ENCODE data around the gene CHRDL2.
A peak's percentile ranks its signal among the peaks of the same experiment; 100 is the strongest.

CHRDL2 gene

GRCh38 chr11:74748211-74749126 is 17.2 kb upstream of the CHRDL2 start, which contains the start of gene RNF169:
Gene RNF169, plus strand, starts transcription at chr11:74748849. Its CDS starts 32 bp downstream, at chr11:74748881.
- DNase-seq (ENCODE audit: low spot score), result peak; percentile 98

DNA sequence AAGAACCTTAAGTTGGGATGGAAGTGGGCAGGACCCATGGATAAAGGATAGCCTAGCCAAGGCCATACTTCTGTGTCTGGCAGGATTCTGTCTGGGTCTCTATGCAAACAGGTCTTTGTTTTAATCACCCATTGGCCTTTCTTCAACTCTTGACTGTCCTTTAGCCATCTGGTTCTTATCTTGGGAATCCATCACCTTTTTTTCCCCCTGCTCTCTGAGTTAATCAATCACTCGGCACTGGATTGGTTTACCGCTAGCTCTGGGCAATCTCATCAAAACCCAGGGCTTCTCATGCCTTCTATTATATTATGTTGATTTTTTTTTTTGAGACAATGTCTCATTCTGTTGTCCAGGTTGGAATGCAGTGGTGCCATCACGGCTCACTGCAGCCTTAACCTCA is 15.6 kb upstream of the CHRDL2 start:
- no peak for DNase-seq (ENCODE audit: low spot score)

DNA sequence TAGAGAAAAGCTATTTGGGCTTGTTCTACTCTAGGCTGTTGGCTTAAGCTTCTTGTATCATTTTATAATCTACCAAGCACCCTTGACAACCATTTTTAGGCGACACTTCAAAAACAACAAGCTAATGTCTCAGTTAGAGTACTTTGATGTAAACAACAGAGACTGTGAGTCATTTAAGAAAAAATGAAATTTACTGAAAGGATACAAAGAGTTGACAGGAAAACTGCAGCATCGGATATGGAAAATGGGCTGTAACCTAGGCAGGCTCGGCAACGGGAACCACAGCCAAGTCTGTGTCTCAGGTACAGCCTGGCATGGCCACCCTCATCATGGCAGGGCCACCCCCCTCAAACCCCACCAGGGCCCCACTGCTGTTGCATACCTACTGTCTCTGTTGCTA is 13.1 kb upstream of the CHRDL2 start:
- no peak for DNase-seq (ENCODE audit: low spot score)

GRCh38 chr11:74743640-74744039 is 12.4 kb upstream of the CHRDL2 start:
- no peak for DNase-seq (ENCODE audit: low spot score)

GRCh38 chr11:74742070-74742469 is 10.8 kb upstream of the CHRDL2 start:
- no peak for DNase-seq (ENCODE audit: low spot score)

GRCh38 chr11:74739546-74740270 is 8.5 kb upstream of the CHRDL2 start:
- DNase-seq (ENCODE audit: low spot score), result no peak

GRCh38 chr11:74736031-74736430 is 4.8 kb upstream of the CHRDL2 start:
- no peak for DNase-seq (ENCODE audit: low spot score)

DNA sequence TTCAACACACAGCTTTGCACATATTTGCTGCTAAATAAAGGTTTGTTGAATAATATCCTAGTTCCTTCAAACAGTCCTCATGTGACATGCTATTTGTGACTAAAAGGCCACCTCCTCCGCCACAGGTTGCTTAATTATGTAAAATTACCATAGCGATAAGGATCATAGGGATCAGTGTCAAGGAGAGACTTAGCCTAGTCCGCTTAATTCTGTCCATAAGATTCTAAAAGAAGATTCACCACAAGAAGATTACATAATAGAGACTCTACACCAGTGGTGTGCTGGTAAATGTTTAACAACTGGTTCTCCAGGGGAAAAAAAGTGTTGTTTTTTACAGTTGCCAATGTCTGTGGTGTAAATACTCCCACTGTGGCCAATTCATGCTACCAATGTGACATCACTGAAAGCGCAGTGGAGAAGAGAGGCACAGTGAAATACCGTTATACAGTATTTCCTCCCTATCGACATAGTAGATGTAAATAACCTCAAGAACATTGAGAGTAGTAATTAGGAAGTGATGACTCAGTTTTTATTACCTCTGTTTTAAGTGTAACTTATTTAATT is 4.2 kb upstream of the CHRDL2 start:
- DNase-seq (ENCODE audit: low spot score), result no peak

- no peak for DNase-seq (ENCODE audit: low spot score)
Observed at GRCh38 chr11:74734559-74734925, 3.3 kb upstream of the CHRDL2 start.

GRCh38 chr11:74730571-74731260 is 510 bp downstream of the CHRDL2 start:
- DNase-seq (ENCODE audit: low spot score), result no peak

- DNase-seq (ENCODE audit: low spot score), result no peak
Observed at GRCh38 chr11:74729397-74729796, 1.8 kb downstream of the CHRDL2 start.

GRCh38 chr11:74726547-74727182 is 4.6 kb downstream of the CHRDL2 start:
- DNase-seq (ENCODE audit: low spot score), result peak; percentile 73

DNA sequence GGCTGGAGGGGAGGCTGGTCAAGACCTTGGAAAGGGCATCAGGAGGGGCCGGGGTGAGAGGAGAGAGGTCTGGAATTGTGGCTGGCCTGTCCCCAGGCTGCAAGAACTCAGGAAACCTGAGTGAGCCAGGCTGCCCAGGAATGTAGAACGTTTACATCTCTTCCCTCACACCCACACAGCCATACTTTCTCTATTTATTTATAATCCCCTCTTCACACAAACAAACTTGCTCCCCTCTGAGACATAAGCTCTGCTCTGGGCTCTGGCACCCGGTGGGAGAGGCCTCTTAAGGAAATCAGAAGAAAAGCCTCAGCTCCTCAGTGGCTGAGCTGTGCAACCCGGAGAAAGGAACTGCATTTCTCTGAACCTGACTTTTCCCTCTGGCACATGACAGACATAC is 5.5 kb downstream of the CHRDL2 start:
- no peak for DNase-seq (ENCODE audit: low spot score)

GRCh38 chr11:74723511-74723910 is 7.7 kb downstream of the CHRDL2 start:
- DNase-seq (ENCODE audit: low spot score), result no peak

DNA sequence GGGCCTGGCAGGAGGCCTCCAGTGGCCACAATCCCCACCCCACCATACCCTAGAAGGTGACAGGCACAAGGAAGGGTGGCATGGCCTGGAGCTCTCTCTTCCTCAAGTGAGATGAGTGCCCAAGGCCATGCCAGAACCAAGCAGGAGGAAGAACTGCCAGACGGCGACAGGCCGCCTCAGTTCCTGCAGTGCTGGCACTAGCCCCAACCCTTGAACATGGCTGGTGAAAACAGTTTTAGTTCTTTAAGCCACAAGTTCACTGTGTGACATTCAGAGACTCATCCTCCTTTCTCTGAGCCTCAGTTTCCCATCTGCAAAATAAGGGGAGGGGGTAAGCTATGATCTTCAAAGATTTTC is 9.8 kb downstream of the CHRDL2 start:
- DNase-seq (ENCODE audit: low spot score), result no peak

- peak; percentile 85 for DNase-seq (ENCODE audit: low spot score)
Observed at GRCh38 chr11:74720596-74721478, 10.4 kb downstream of the CHRDL2 start.

DNA sequence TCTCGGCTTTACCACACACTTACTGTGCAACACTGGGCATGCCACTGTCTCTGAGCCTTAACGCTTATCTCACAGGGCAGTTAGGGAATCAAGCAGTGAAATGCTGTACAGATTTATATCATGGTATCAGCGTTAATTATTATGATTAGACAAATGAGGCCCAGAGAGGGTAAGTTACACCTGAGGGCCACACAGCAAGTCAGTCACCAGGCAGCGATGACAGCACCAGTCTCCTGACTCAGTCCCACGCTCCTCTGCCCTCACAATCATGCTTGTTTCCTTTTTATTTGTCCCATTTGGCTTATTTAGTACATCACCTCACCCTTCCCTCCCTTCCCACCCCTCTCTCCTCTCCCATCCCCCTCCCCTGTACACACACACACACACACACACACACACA is 12.2 kb downstream of the CHRDL2 start:
- DNase-seq (ENCODE audit: low spot score), result no peak

DNA sequence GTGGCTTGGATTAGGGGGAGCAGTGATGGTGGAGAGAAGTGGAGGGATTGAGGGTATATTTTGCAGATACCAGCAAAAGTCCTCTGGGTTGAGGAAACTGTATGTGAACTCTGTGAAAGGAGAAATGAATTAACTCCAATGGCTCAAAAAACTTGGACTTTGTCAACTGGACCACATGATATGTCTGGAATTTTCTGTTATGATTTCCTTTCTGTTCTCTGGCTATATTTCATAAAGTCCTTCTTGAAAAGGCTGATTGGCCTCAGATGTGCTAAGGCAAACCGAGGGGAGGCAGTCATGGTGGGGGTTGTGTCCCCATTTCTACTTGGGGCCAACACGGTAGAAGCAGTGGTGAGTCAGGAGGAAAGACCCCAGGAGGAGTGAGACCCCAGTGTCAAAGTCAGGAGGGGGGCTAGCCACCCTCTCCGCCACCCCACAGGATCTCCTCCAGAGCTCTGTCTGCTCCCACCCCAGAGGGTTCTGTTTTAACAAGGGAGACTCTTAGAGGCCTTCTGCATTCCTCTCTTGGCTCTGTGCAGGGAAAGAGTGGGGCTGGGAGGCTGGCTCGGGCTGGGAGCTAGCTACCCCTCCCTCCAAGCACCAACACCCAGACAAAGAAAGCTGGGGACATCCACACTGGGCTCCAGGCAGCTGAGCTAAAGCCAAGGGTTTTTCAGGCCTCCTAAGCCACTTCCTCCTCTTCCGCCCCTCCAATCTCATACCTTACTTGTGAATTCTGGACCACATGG is 13.8 kb downstream of the CHRDL2 start:
- no peak for DNase-seq (ENCODE audit: low spot score)

GRCh38 chr11:74714904-74715303 is 16.3 kb downstream of the CHRDL2 start:
- no peak for DNase-seq (ENCODE audit: low spot score)

GRCh38 chr11:74713686-74714085 is 17.5 kb downstream of the CHRDL2 start:
- DNase-seq (ENCODE audit: low spot score), result no peak
